ENCODE data around the gene GAGE12J.
"Not testable (repeated sequence)": the region's sequence is repeated elsewhere in the genome, so short reads cannot be mapped to it uniquely, and the experiment has no call there.

GAGE12J gene, protein sequence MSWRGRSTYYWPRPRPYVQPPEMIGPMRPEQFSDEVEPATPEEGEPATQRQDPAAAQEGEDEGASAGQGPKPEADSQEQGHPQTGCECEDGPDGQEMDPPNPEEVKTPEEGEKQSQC

GRCh38 chrX:49321737-49322136 is at the start of gene GAGE12J:
Gene GAGE12J, plus strand, starts transcription at chrX:49322037. Its CDS starts 1,157 bp downstream, at chrX:49323194.
- not testable (repeated sequence) for DNase-seq

GRCh38 chrX:49272421-49272820 is 49.4 kb upstream of the GAGE12J start:
- no peak for DNase-seq

GRCh38 chrX:49273181-49273727 is 48.6 kb upstream of the GAGE12J start:
- no peak for DNase-seq

GRCh38 chrX:49276207-49276606 is 45.6 kb upstream of the GAGE12J start:
- DNase-seq = no peak

DNA sequence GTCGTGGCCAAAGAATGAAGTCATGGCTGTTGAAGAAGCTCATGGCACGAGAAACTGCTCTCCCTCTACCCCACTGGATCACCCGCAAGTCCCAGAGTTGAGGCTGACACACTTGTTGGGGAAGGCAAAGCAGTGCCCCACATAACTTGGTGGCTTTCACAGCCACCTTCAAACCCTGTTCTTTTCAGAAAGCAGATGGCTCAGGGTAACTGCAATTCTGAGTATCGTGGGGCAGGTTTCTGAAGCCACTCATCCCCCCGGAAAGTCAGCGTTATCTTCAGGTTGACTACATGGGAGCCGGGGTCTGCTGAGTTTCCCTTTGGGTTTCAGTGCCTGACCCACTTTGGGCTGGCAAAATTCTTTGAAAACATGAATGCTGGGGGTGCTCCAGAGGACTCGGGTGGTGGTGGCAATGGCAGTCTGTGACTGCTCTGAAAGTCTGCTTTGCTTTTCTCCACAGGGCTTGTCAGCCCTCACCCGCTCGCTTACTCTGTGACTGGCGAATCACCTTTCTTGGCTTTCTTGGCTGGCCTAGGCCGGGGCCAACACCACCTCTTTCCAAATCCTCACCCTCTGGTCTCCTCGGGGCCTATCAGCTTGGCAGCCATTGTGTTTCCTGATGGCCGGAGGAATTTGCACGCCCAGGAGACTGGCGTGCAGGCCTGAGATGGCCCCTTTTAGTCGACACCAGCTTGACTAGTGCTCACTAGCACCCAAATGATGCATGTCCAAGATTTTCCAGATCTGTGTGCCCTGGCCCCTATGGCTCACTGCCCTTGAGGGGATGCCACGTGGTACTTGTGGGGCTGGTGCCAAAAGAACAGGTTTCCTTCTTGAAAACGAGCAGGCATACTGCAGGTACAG is 44.9 kb upstream of the GAGE12J start:
- DNase-seq = no peak

DNA sequence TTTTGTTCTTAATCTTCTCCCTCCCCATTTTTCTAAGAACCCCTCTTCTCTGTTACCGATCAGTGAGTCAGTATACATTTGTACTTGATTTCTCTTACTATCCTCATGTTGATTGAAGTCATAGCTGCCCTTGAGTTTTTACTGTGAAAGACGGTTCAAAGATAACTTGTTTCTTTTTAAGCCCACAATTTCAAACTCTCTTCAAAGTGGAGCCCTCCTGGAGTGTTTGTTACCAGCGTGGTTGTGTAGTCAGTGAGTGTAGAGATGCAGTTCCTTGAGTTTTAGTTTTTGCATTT is 44.4 kb upstream of the GAGE12J start:
- no peak for DNase-seq

DNA sequence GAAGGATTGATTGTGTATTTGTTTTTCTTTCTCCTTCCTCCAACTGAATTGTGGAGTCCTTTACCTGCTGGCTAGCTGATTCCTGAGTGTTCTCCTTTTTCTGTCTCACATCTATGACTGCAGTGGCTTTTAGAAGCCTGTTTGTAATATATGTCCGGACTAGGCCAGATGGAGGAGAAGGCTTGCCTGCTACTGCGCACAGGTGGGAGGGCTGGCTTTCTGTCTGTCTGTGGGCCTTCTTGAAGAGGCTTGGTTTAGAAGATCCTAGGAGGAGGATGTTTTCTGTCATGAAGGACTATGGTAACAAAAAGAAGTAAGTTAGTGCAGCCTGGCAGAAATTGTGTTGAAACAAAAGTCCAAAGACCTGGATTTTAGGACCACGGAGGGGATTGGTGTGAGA is 43.8 kb upstream of the GAGE12J start:
- DNase-seq = no peak

- DNase-seq = peak; percentile 6
Observed at GRCh38 chrX:49282647-49283011, 39.2 kb upstream of the GAGE12J start.

GRCh38 chrX:49284212-49284611 is 37.6 kb upstream of the GAGE12J start:
- no peak for DNase-seq

- no peak for DNase-seq
Observed at GRCh38 chrX:49286136-49286535, 35.7 kb upstream of the GAGE12J start.

- no peak for DNase-seq
Observed at GRCh38 chrX:49286581-49286980, 35.3 kb upstream of the GAGE12J start.

- DNase-seq = no peak
Observed at GRCh38 chrX:49287665-49288064, 34.2 kb upstream of the GAGE12J start.

DNA sequence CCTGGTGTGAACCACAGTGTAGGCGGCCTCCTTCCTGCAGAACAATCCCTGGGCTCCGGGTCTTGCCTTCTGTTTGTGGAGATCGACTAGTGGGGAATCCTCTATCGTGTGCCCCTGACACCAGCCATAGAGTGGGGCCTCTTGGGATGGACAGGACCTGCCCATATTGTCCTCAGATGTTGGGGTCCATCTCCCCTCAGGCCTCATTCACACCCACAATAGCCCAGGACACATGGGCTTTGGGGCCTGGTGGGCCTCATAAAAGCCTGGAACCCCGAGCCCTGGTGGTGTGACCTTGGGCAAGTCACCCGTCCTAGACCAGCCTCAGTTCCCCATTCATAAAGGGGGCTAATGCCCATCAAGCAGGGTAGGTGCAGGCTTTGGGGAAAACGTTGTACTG is 31.6 kb upstream of the GAGE12J start:
- no peak for DNase-seq

- peak; percentile 58 for DNase-seq
Observed at GRCh38 chrX:49291615-49292337, 30.1 kb upstream of the GAGE12J start.

GRCh38 chrX:49292400-49293362 is 29.2 kb upstream of the GAGE12J start:
- DNase-seq = no peak

GRCh38 chrX:49299293-49299692 is 22.5 kb upstream of the GAGE12J start:
- not testable (repeated sequence) for DNase-seq

DNA sequence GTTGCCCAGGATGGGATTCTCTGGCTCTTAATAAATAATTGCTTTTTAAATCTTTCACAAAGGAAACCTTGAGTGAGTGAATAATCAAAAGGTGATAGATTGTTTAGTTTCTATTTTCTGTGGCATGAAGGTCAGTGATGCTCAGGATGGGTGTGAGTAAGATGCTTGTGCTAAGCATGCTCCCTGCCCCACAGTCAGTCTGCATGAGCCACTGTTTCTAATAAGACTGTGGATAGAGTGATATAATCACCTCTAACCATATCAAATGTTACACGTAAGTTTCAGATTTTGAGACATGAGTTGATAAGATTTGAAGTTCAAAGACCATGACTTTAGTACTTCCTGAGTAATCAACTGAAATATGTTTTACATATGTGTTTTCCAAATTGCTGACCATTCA is 21.1 kb upstream of the GAGE12J start:
- no peak for DNase-seq

DNA sequence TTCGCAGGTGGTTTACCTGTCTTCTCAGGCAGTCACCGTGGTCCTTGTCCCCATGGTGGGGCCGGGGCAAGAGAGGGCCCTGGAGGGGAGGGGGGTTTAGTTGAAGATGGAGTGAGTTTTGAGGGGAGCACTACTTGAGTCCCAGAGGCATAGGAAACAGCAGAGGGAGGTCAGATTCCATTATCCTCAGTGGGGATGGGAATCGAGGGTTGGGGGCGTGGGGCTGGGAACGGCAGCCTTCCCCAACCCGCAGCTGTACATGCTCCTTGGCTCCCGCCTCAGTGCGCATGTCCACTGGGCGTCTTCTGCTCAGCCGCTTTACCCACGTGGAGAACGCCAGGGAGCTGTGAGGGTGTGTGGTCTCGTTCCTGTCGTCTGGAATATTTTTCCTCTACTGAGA is 18.5 kb upstream of the GAGE12J start, which contains the start of gene GAGE10:
GAGE10 (plus strand) TSS at position 301 of the 400 bp plus-strand sequence. CDS start 1,214 bp downstream, outside the sequence.
- no peak for DNase-seq

- not testable (repeated sequence) for DNase-seq
Observed at GRCh38 chrX:49307775-49308174, 14.1 kb upstream of the GAGE12J start.

- no peak for DNase-seq
Observed at GRCh38 chrX:49308604-49309269, 13.1 kb upstream of the GAGE12J start.

GRCh38 chrX:49309401-49309981 is 12.3 kb upstream of the GAGE12J start:
- peak; percentile 20 for DNase-seq
